ENCODE data around the gene DPH3.
A peak's percentile ranks its signal among the peaks of the same experiment; 100 is the strongest.

DNA sequence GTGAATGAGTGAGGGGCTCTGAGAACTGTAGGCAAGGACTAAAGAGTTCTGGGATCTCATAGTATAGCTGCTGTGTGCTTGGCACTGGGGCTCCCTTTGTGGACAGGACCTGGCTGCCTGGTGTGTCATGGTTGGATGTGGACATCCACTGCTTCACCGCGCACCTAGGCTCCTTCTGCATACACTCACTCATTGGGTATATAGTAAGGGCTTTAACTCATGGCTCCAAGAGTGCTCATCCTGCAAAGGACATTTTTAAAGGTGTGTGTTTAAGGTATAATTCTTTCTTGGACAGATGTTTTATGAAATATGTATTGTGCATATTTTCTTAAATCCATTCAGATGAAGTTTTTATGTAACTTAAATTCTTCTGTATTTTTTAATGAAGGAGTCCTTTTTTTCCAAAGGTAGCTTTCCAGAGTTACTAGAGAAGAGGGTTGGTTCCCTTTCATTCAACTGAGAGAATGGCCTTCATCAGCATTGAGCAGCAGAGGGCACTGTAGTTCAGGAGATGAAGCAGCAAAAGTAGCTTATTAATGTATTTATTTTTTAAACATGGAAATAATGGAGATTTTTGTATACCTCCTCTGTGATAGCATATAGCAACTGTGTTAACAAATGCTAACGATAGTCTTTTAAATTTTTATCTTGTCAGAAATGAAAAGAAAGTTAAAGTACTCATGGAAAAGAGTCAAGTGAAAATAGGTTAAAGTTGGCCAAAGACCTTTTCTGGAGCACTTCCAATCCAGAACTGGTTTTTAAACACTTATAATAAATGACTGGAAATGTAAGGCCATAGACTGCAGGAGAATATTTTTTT is 25.5 kb upstream of the DPH3 start:
- no peak for TF ChIP-seq MEF2A (IDR thresholded peaks at IDR 0.05; ENCODE audit: borderline replicate concordance, low read depth)
- TF ChIP-seq, protein P1, sequence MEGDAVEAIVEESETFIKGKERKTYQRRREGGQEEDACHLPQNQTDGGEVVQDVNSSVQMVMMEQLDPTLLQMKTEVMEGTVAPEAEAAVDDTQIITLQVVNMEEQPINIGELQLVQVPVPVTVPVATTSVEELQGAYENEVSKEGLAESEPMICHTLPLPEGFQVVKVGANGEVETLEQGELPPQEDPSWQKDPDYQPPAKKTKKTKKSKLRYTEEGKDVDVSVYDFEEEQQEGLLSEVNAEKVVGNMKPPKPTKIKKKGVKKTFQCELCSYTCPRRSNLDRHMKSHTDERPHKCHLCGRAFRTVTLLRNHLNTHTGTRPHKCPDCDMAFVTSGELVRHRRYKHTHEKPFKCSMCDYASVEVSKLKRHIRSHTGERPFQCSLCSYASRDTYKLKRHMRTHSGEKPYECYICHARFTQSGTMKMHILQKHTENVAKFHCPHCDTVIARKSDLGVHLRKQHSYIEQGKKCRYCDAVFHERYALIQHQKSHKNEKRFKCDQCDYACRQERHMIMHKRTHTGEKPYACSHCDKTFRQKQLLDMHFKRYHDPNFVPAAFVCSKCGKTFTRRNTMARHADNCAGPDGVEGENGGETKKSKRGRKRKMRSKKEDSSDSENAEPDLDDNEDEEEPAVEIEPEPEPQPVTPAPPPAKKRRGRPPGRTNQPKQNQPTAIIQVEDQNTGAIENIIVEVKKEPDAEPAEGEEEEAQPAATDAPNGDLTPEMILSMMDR (IDR thresholded peaks at IDR 0.05) = peak; percentile 96
- TF ChIP-seq, protein P2, sequence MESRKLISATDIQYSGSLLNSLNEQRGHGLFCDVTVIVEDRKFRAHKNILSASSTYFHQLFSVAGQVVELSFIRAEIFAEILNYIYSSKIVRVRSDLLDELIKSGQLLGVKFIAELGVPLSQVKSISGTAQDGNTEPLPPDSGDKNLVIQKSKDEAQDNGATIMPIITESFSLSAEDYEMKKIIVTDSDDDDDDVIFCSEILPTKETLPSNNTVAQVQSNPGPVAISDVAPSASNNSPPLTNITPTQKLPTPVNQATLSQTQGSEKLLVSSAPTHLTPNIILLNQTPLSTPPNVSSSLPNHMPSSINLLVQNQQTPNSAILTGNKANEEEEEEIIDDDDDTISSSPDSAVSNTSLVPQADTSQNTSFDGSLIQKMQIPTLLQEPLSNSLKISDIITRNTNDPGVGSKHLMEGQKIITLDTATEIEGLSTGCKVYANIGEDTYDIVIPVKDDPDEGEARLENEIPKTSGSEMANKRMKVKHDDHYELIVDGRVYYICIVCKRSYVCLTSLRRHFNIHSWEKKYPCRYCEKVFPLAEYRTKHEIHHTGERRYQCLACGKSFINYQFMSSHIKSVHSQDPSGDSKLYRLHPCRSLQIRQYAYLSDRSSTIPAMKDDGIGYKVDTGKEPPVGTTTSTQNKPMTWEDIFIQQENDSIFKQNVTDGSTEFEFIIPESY (IDR thresholded peaks at IDR 0.05; ENCODE audit: borderline replicate concordance, low read depth) = no peak
- TF ChIP-seq RAD21 (IDR thresholded peaks at IDR 0.05; ENCODE audit: low read length) = peak; percentile 97
- TF ChIP-seq MXI1 (IDR thresholded peaks at IDR 0.05; ENCODE audit: low read depth, low read length) = no peak
- TF ChIP-seq FOSL2 (IDR thresholded peaks at IDR 0.05; ENCODE audit: borderline replicate concordance, low read depth) = no peak
- TF ChIP-seq EP300 (IDR thresholded peaks at IDR 0.05; ENCODE audit: borderline replicate concordance in 1 of 2, low read depth in 1 of 2, low read length in 1 of 2) = no peak
- TF ChIP-seq, protein P3, sequence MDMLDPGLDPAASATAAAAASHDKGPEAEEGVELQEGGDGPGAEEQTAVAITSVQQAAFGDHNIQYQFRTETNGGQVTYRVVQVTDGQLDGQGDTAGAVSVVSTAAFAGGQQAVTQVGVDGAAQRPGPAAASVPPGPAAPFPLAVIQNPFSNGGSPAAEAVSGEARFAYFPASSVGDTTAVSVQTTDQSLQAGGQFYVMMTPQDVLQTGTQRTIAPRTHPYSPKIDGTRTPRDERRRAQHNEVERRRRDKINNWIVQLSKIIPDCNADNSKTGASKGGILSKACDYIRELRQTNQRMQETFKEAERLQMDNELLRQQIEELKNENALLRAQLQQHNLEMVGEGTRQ (IDR thresholded peaks at IDR 0.05; ENCODE audit: borderline replicate concordance, low read depth, low read length) = no peak
- TF ChIP-seq SIN3A (IDR thresholded peaks at IDR 0.05; ENCODE audit: borderline replicate concordance, low read depth, low read length) = no peak
- TF ChIP-seq NFIC (IDR thresholded peaks at IDR 0.05; ENCODE audit: borderline replicate concordance) = no peak
- no peak for TF ChIP-seq CHD2 (IDR thresholded peaks at IDR 0.05; ENCODE audit: low read length, partially characterized antibody)
- no peak for TF ChIP-seq POLR2AphosphoS5 (IDR thresholded peaks at IDR 0.05; ENCODE audit: low read depth, low read length)

Data from SK-N-SH (cell line).